GM06990 (cell line): ENCODE measurements around the gene EIPR1.

Experiments
- DNase-seq: peaks from one replicate; pipeline ENCODE4 v3.0.0-alpha.2; 2011; ENCODE audit not compliant: insufficient read length; ENCODE audit errors: extremely low read depth
- H3K27me3 ChIP-seq: replicated peaks from 2 replicates; pipeline ENCODE4 v1.6.0; 2011; ENCODE audit warnings: low read length; ENCODE audit not compliant: control insufficient read depth, insufficient read depth
- H3K36me3 ChIP-seq: 2 replicates; pipeline ENCODE4 v1.5.1; 2011; ENCODE audit warnings: low read length; ENCODE audit not compliant: control insufficient read depth, insufficient read depth
- H3K4me3 ChIP-seq: replicated peaks from 2 replicates; pipeline ENCODE4 v1.5.1; 2011; ENCODE audit warnings: low read depth, mild to moderate bottlenecking, control low read depth, low read length
- CTCF ChIP-seq: IDR thresholded peaks from 2 replicates; pipeline ENCODE4 v1.5.1; 2011; ENCODE audit warnings: low read length, control low read depth, mild to moderate bottlenecking, inconsistent platforms; ENCODE audit not compliant: insufficient read depth, poor library complexity, severe bottlenecking

Gene EIPR1

GRCh38 chr2:3319745-3320566 lies 57.7 kb downstream of the EIPR1 start:
- Histone ChIP-seq H3K36me3 (peaks cover 11% of the 10 kb centered on the region), H3K4me3 (no peak overlapping the region), H3K27me3 (no peaks in the 10 kb centered on the region)
- no peak for TF ChIP-seq CTCF
- no peak for DNase-seq

- DNase-seq = no peak
- Histone ChIP-seq H3K4me3 (no peak overlapping the region), H3K36me3 (peaks cover 11% of the 10 kb centered on the region), H3K27me3 (no peaks in the 10 kb centered on the region)
- no peak for TF ChIP-seq CTCF
These were observed 58.5 kb downstream of the EIPR1 start for GRCh38 chr2:3319134-3319533.

- no peak overlapping the region for H3K4me3 ChIP-seq
- no peaks in the 10 kb centered on the region for H3K27me3 ChIP-seq
- H3K36me3 ChIP-seq = peaks cover 11% of the 10 kb centered on the region
- DNase-seq = no peak
- no peak for TF ChIP-seq CTCF
These were observed 59.6 kb downstream of the EIPR1 start for GRCh38 chr2:3317871-3318590.

GRCh38 chr2:3317277-3317685 lies 60.3 kb downstream of the EIPR1 start:
- no peak for TF ChIP-seq CTCF
- Histone ChIP-seq H3K27me3 (no peaks in the 10 kb centered on the region), H3K4me3 (no peak overlapping the region), H3K36me3 (peaks cover 11% of the 10 kb centered on the region)
- DNase-seq = no peak

- Histone ChIP-seq H3K36me3 (peaks cover 11% of the 10 kb centered on the region), H3K4me3 (no peak overlapping the region), H3K27me3 (no peaks in the 10 kb centered on the region)
- no peak for DNase-seq
- TF ChIP-seq CTCF = no peak
These were observed 61.0 kb downstream of the EIPR1 start for GRCh38 chr2:3316456-3317276.
